Skeletal muscle tissue (tissue), 4 donors: ENCODE data around the gene SLC6A1. TPM values are rescaled to one million over a fixed set of nuclear protein-coding genes. Genes with fewer than 3 reads are reported as not detected.
"Not testable (repeated sequence)": the region's sequence is repeated elsewhere in the genome, so short reads cannot be mapped to it uniquely, and the experiment has no call there.

Experiments
- H3K27ac ChIP-seq: one replicate; pipeline ENCODE4 v1.7.0; 2013; ENCODE audit warnings: mild to moderate bottlenecking, low read depth, low read length, inconsistent platforms
- H3K27me3 ChIP-seq, 3 donors: one replicate each; pipeline ENCODE4 v1.7.0; 2013; ENCODE audit warnings: low read length in 3 of 3; ENCODE audit not compliant: control insufficient read depth in 3 of 3, insufficient read depth in 3 of 3
- H3K36me3 ChIP-seq, 3 donors: one replicate each; pipeline ENCODE4 v1.7.0; 2013; ENCODE audit warnings: low read length in 3 of 3; ENCODE audit not compliant: control insufficient read depth in 3 of 3, insufficient read depth in 3 of 3
- H3K4me1 ChIP-seq, 3 donors: one replicate each; pipeline ENCODE4 v1.7.0; 2013; ENCODE audit warnings: low read length in 3 of 3, mild to moderate bottlenecking in 3 of 3; ENCODE audit not compliant: control insufficient read depth in 3 of 3, insufficient read depth in 3 of 3
- H3K4me3 ChIP-seq, 3 donors: one replicate each; pipeline ENCODE4 v1.7.0; 2013; ENCODE audit warnings: low read length in 3 of 3
- H3K9ac ChIP-seq, 3 donors: one replicate each; pipeline ENCODE4 v1.7.0; 2013; ENCODE audit warnings: low read length in 3 of 3, mild to moderate bottlenecking in 3 of 3, moderate library complexity in 2 of 3, low read depth in 1 of 3
- H3K9me3 ChIP-seq, 3 donors: one replicate each; pipeline ENCODE4 v1.7.0; 2013; ENCODE audit warnings: low read length in 3 of 3; ENCODE audit not compliant: control insufficient read depth in 3 of 3
- total RNA-seq: library from RNA; depleted of rRNA; stranded (reverse); fragments of >200 nt; gene quantifications from one replicate; pipeline ENCODE4 v1.2.3, GENCODE V29; 2014
- donor health status: Osteomylitis.

The SLC6A1 gene
- total RNA-seq, 1 donor from 2014 or later, result 2.6 TPM

DNA sequence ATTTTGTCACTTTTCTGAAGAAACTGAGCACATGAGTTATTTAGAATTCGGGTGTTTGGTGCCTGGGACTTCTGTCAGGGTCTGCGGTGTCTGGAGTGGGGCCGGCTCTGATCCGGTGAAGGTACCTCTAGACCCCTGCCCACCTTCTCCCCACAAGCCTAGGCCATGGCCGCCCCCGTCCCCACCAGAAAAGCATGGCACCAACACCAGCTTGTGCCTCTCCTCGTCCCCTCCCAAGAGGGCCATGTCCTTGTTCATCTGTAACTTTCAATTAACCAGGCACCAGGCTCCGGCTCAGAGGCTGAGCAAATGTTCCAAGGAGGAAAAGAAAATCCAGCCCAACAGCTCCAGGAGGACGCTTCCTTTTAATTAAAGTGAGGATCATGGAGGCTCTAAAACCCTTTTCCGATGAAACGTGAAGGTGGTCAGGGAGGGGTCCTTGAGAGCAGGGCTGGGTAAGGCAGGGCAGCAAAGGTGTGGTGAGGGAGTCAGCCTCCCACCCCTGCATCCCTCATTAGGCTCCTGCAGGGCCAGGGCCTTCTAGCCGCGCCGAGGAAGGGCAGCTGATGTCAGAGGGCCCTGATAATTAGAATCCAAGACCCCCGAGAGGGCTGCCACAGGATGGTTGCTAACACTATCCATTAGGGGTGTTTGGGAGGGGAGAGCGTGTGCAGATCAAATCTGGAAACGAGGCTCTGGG lies 62.3 kb downstream of the SLC6A1 start:
- Histone ChIP-seq H3K27ac (no peak overlapping the region), H3K4me1 (no peaks in the 10 kb centered on the region), H3K27me3 (peaks cover 25 to 43% (median 39%) of the 10 kb centered on the region in 3 donors), H3K9me3 (no peaks in the 10 kb centered on the region), H3K9ac (no peak overlapping the region), H3K4me3 (no peak overlapping the region), H3K36me3 (no peaks in the 10 kb centered on the region)

DNA sequence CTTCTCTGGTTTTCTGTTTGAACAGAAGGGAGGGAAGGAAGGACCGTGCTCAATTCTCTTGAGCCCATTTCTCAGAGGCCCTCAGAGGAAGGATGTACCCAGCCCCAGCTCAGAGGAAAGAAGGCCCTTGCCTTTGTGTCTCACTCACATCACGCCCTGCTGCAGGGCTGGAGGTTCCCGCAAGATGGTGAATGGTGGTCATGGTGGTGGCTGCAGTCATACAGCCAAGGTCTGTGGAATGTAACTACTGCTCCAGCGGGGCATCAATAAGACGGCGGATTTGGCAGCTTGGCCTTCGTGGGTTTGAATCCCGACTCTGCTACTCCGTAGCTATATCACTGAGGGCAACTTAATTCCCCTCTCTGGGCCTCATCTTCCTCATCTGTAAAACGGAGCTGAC lies 62.9 kb downstream of the SLC6A1 start:
- Histone ChIP-seq H3K4me1 (peaks cover 2 to 3% (median 3%) of the 10 kb centered on the region in 3 donors), H3K36me3 (no peaks in the 10 kb centered on the region), H3K9me3 (no peaks in the 10 kb centered on the region), H3K27ac (no peak overlapping the region), H3K27me3 (peaks cover 25 to 42% (median 33%) of the 10 kb centered on the region in 3 donors), H3K9ac (no peak overlapping the region), H3K4me3 (no peak overlapping the region)

DNA sequence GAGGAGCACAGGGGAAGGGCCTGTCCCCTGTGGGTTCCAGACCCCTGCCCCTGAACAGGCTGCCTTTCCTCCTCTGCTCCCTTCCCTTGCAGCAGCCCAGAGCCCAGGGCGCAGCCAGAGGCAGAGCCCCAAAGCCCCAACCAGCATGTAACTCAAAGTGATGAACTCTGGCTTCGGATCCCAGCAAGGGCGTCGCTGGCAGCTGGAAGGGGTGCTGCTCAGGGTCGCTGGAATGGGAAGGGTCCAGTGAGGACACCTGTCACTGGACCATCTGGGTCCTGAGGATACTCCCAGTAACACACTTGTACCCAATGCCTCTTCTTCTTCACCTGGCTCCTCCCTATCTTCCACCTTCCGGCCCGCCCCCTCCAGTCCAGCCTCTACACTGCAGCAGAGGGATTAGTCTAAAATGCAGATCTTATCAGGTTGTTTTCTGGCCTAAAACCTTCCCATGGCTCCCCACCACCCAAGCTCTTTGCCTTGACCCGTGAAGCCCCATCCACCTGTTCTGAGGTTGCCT lies 64.0 kb downstream of the SLC6A1 start:
- Histone ChIP-seq H3K9me3 (no peaks in the 10 kb centered on the region), H3K36me3 (no peaks in the 10 kb centered on the region), H3K4me1 (peaks cover 7 to 9% (median 8%) of the 10 kb centered on the region in 3 donors), H3K27ac (no peak overlapping the region), H3K9ac (no peak overlapping the region), H3K4me3 (no peak overlapping the region), H3K27me3 (peaks cover 25 to 38% (median 27%) of the 10 kb centered on the region in 3 donors)

DNA sequence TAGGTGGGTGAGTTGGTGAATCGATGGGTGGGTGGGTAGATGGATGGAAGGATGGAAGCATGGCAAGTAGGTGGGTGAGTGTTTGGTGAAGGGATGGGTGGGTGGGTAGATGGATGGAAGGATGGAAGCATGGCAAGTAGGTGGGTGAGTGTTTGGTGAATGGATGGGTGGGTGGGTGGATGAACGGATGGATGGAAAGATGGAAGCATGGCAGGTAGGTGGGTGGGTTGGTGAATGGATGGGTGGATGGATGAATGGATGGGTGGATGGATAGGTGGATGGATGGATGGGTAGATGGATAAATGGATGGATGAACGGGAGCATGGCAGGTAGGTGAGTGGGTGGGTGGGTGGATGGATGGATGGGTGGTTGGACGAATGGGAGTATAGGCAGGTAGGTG lies 65.1 kb downstream of the SLC6A1 start:
- Histone ChIP-seq H3K4me1 (peaks cover 7 to 9% (median 8%) of the 10 kb centered on the region in 3 donors), H3K27ac (no peak overlapping the region), H3K27me3 (peaks cover 20 to 33% (median 23%) of the 10 kb centered on the region in 3 donors), H3K4me3 (no peak overlapping the region), H3K36me3 (no peaks in the 10 kb centered on the region), H3K9ac (no peak overlapping the region), H3K9me3 (no peaks in the 10 kb centered on the region)

DNA sequence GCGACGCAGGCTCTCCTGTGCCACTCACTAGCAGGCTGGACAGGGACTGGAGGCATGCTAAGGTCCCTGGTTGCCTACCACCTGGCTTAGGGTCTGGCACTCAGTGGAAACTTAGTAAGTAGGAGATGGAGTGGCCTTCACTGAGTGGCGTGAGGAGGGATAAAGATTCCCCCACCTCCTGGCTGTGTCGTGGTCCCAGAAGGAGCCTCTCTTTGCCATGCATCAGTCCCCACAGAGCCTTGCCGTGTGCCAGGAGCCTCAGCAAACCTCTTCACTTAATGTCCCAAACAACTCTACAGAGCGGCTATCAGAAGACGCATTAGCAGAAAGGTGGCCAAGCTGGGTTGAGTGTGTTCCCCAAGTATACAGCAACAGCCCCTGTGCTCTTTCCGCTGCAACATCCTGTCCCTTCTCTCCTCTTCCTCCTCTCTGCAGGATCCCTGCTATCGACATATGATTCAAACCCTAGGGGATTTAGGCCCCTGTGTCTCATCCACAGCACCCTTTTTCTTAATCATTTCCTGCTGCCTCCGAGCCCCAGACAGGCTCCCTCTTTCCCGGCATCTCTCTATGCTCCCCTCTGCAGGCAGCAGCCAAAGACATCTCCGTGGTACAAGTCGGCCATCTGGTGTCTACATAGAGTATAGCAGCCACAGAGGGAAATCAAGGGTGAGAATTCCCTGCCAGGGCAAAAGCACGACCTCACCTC lies 66.7 kb downstream of the SLC6A1 start:
- Histone ChIP-seq H3K4me3 (no peak overlapping the region), H3K27me3 (peaks cover 16 to 29% (median 19%) of the 10 kb centered on the region in 3 donors), H3K4me1 (peaks cover 7 to 9% (median 8%) of the 10 kb centered on the region in 3 donors), H3K9ac (no peak overlapping the region), H3K36me3 (no peaks in the 10 kb centered on the region), H3K9me3 (no peaks in the 10 kb centered on the region), H3K27ac (no peak overlapping the region)

DNA sequence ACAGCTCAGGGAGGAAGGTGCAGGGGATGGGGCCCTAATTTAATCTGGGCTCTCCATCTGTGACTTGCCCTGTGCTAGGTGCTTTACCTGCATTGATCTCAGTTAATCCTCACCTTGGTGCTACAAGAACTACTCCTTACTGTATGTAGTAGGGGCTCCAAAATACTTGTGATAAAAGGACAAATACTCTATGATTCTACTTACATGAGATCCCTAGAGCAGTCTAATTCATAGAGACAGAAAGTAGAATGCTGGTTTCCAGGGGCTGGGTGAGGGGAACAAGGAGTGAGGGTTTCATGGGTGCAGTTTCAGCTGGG lies 67.2 kb downstream of the SLC6A1 start:
- Histone ChIP-seq H3K9me3 (no peaks in the 10 kb centered on the region), H3K9ac (no peak overlapping the region), H3K27me3 (peaks cover 16 to 29% (median 19%) of the 10 kb centered on the region in 3 donors)

DNA sequence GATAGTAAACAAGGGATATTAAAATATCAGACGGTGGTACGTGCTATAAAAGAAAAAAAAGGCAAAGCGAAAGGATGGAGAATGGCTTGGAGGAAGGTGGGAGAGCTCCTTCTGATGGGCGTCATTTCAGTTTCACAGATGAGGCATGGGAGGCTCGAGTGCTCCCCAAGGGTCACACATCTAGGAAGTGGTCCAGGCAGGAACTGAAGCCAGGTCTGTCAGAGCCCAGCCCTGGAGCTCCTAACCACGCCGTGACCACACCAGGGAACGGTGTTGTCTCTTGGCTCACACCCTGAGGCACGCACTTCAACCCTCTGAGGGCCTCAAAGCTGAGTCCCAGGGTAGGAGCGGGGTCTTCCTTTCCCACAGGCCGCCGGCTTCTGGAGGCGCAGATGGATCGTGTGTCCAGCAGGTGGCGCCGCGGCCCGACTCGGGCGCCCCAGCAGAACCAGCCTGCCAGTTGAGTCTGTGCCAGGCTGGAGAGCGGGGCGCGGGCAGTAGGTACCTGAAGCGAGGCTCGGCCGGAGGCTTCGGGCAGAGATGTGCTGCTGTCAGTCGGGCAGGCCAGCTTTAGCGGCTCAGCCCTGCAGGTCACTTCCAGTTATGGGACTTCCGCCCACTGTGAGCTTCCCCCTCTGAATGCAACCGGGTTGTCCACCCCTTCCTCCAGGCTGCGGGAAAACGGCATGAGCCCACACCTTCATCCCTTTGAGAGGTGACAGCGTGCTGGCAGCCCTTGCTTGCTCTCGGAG lies 68.1 kb downstream of the SLC6A1 start:
- Histone ChIP-seq H3K9me3 (no peaks in the 10 kb centered on the region), H3K36me3 (no peaks in the 10 kb centered on the region), H3K9ac (peak overlapping the region in 1 of 3 donors; percentile 50), H3K27ac (no peak overlapping the region), H3K4me3 (peak overlapping the region in 2 of 3 donors; percentile 43 to 56), H3K27me3 (peaks cover 15 to 22% (median 16%) of the 10 kb centered on the region in 3 donors), H3K4me1 (peaks cover 7 to 9% (median 8%) of the 10 kb centered on the region in 3 donors)

More for the DNA sequence above, 67.2 kb downstream of the SLC6A1 start:
- no peak overlapping the region for H3K4me3 ChIP-seq
- no peaks in the 10 kb centered on the region for H3K36me3 ChIP-seq
- peaks cover 7 to 9% (median 8%) of the 10 kb centered on the region in 3 donors for H3K4me1 ChIP-seq
- H3K27ac ChIP-seq, result no peak overlapping the region

DNA sequence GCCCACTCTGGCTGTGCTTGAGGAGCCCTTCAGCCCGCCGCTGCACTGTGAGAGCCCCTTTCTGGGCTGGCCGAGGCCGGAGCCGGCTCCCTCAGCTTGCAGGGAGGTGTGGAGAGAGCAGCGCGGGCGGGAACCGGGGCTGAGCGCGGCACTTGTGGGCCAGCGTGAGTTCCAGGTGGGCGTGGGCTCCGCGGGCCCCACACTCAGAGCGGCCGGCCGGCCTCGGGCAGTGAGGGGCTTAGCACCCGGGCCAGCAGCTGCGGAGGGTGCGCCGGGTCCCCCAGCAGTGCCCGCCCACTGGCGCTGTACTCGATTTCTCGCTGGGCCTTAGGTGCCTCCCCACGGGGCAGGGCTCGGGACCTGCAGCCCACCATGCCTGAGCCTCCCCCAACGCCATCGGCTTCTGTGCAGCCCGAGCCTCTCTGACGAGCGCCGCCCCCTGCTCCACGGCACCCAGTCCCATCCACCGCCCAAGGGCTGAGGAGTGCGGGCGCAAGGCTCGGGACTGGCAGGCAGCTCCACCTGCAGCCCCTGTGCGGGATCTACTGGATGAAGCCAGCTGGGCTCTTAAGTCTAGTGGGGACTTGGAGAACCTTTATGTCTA lies 68.8 kb downstream of the SLC6A1 start:
- not testable (repeated sequence) for H3K27ac ChIP-seq, H3K36me3 ChIP-seq, H3K9me3 ChIP-seq, H3K4me1 ChIP-seq, H3K9ac ChIP-seq, H3K4me3 ChIP-seq
- H3K27me3 ChIP-seq, result peaks cover 13 to 17% (median 16%) of the 10 kb centered on the region in 3 donors

DNA sequence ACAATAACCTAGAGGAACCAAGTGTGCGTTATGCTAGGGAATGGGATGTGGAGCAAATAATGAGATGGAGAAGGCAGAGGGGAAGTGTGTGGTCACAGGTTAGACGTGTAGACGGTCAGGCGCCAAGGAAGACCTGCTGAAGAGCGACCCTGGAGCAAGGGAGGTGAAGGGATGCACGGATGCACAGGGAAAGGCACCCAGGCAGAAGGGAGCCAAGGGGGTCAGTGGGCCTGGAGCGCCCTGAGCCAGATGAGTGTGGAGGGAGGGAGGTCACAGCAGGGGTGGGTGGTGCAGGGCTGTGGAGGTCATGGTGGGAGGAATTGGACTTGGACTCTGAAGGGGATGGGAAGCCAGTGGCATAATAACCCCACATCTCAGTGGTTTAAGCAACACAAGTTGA lies 70.2 kb downstream of the SLC6A1 start:
- H3K4me1 ChIP-seq, result peaks cover 7 to 9% (median 8%) of the 10 kb centered on the region in 3 donors

More for the DNA sequence above, 70.2 kb downstream of the SLC6A1 start:
- no peak overlapping the region for H3K9ac ChIP-seq
- peaks cover 0 to 2% (median 0%) of the 10 kb centered on the region in 3 donors for H3K9me3 ChIP-seq
- H3K27me3 ChIP-seq, result peaks cover 8 to 14% (median 12%) of the 10 kb centered on the region in 3 donors
- H3K27ac ChIP-seq, result no peak overlapping the region
- no peaks in the 10 kb centered on the region for H3K36me3 ChIP-seq
- H3K4me3 ChIP-seq, result no peak overlapping the region
